GM19452 (cell line): Measurements from ENCODE around the gene OR56A5.

Source experiments
- ATAC-seq: cut with Tn5 transposase; IDR thresholded peaks from one replicate; pipeline ENCODE4 v1.9.1; 2021; ENCODE audit not compliant: unreplicated experiment

The OR56A5 gene

GRCh38 chr11:5933116-5933515 lies 35.2 kb downstream of the OR56A5 start:
- no peak for ATAC-seq

- no peak for ATAC-seq
Measured at GRCh38 chr11:5932671-5933070, 35.6 kb downstream of the OR56A5 start.

GRCh38 chr11:5931061-5931460 lies 37.2 kb downstream of the OR56A5 start:
- ATAC-seq: no peak

GRCh38 chr11:5930614-5931013 lies 37.7 kb downstream of the OR56A5 start:
- no peak for ATAC-seq

GRCh38 chr11:5929571-5930368 lies 38.5 kb downstream of the OR56A5 start:
- no peak for ATAC-seq

GRCh38 chr11:5928811-5929210 lies 39.5 kb downstream of the OR56A5 start:
- no peak for ATAC-seq

GRCh38 chr11:5928271-5928670 lies 40.0 kb downstream of the OR56A5 start:
- ATAC-seq: no peak

GRCh38 chr11:5923794-5924193 lies 44.5 kb downstream of the OR56A5 start:
- ATAC-seq: no peak

GRCh38 chr11:5923427-5923776 lies 44.9 kb downstream of the OR56A5 start:
- ATAC-seq: peak; percentile 50

- ATAC-seq: peak; percentile 78
Measured at GRCh38 chr11:5922749-5923426, 45.4 kb downstream of the OR56A5 start.
